ENCODE measurements around the gene GPR68.

The GPR68 gene

GRCh38 chr14:91277546-91278382 lies 33.3 kb upstream of the GPR68 start:
- TF ChIP-seq POLR2AphosphoS5 (IDR thresholded peaks at IDR 0.05; ENCODE audit: low read depth, low read length) (no peak), SPI1 (IDR thresholded peaks at IDR 0.05; ENCODE audit: low read depth, low read length) (no peak), POLR2A (IDR thresholded peaks at IDR 0.05; ENCODE audit: low read depth, low read length) (no peak), POU2F2 (IDR thresholded peaks at IDR 0.05; ENCODE audit: low read depth, low read length) (no peak), PAX5 (IDR thresholded peaks at IDR 0.05; ENCODE audit: insufficient read depth, low read length, severe bottlenecking) (no peak), TAF1 (IDR thresholded peaks at IDR 0.05; ENCODE audit: low read depth, low read length) (no peak)
- DNase-seq (ENCODE audit: insufficient read length, low spot score) (no peak), FAIRE-seq (no peak)

GRCh38 chr14:91274796-91275195 lies 30.3 kb upstream of the GPR68 start:
- DNase-seq (ENCODE audit: insufficient read length, low spot score) = no peak
- TF ChIP-seq POU2F2 (IDR thresholded peaks at IDR 0.05; ENCODE audit: low read depth, low read length) (no peak), PAX5 (IDR thresholded peaks at IDR 0.05; ENCODE audit: insufficient read depth, low read length, severe bottlenecking) (no peak), POLR2AphosphoS5 (IDR thresholded peaks at IDR 0.05; ENCODE audit: low read depth, low read length) (no peak), POLR2A (IDR thresholded peaks at IDR 0.05; ENCODE audit: low read depth, low read length) (no peak), SPI1 (IDR thresholded peaks at IDR 0.05; ENCODE audit: low read depth, low read length) (no peak), TAF1 (IDR thresholded peaks at IDR 0.05; ENCODE audit: low read depth, low read length) (no peak)
- FAIRE-seq = no peak

GRCh38 chr14:91273885-91274273 lies 29.4 kb upstream of the GPR68 start:
- FAIRE-seq (no peak), DNase-seq (ENCODE audit: insufficient read length, low spot score) (no peak)
- no peak for TF ChIP-seq TAF1 (IDR thresholded peaks at IDR 0.05; ENCODE audit: low read depth, low read length)
- no peak for TF ChIP-seq POLR2AphosphoS5 (IDR thresholded peaks at IDR 0.05; ENCODE audit: low read depth, low read length)
- TF ChIP-seq SPI1 (IDR thresholded peaks at IDR 0.05; ENCODE audit: low read depth, low read length) = no peak
- no peak for TF ChIP-seq POLR2A (IDR thresholded peaks at IDR 0.05; ENCODE audit: low read depth, low read length)
- no peak for TF ChIP-seq PAX5 (IDR thresholded peaks at IDR 0.05; ENCODE audit: insufficient read depth, low read length, severe bottlenecking)
- no peak for TF ChIP-seq POU2F2 (IDR thresholded peaks at IDR 0.05; ENCODE audit: low read depth, low read length)

DNA sequence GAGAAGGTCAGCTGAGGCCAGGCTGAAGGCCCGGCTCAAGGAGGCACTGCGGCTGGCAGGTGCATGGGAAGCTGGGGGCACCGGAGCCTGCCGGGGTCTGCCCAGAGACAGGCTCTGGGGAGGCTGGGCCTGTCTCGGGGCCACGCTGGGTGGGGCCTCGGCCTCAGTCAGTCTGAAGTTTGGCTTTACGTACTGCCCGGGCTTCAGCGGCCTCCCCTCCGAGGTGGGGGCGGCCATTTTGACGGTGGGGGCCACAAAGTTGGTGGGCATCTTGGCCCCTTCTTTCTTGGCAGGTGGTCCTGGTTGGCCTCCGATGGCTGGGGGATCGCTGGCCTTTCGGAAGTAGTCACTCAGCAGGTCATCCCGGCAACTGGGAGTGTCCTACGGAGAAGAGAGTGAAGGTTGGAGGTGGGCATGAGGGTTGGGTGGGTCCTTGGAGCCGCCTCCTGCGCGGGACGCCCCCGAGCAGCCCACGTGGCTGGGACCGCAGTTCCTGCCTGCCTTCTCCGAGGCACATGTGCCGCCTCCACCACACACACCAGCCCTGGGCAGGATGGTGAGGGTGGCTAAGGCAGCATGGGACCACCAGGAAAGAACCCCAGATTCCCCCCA lies 28.9 kb upstream of the GPR68 start:
- FAIRE-seq (no peak), DNase-seq (ENCODE audit: insufficient read length, low spot score) (no peak)
- TF ChIP-seq POLR2A (IDR thresholded peaks at IDR 0.05; ENCODE audit: low read depth, low read length) (no peak), POLR2AphosphoS5 (IDR thresholded peaks at IDR 0.05; ENCODE audit: low read depth, low read length) (no peak), TAF1 (IDR thresholded peaks at IDR 0.05; ENCODE audit: low read depth, low read length) (no peak), SPI1 (IDR thresholded peaks at IDR 0.05; ENCODE audit: low read depth, low read length) (no peak)

GRCh38 chr14:91272341-91273272 lies 28.1 kb upstream of the GPR68 start:
- no peak for FAIRE-seq
- no peak for DNase-seq (ENCODE audit: insufficient read length, low spot score)
- TF ChIP-seq POU2F2 (IDR thresholded peaks at IDR 0.05; ENCODE audit: low read depth, low read length) (no peak), TAF1 (IDR thresholded peaks at IDR 0.05; ENCODE audit: low read depth, low read length) (no peak), POLR2A (IDR thresholded peaks at IDR 0.05; ENCODE audit: low read depth, low read length) (no peak), PAX5 (IDR thresholded peaks at IDR 0.05; ENCODE audit: insufficient read depth, low read length, severe bottlenecking) (no peak), POLR2AphosphoS5 (IDR thresholded peaks at IDR 0.05; ENCODE audit: low read depth, low read length) (no peak), SPI1 (IDR thresholded peaks at IDR 0.05; ENCODE audit: low read depth, low read length) (no peak)

DNA sequence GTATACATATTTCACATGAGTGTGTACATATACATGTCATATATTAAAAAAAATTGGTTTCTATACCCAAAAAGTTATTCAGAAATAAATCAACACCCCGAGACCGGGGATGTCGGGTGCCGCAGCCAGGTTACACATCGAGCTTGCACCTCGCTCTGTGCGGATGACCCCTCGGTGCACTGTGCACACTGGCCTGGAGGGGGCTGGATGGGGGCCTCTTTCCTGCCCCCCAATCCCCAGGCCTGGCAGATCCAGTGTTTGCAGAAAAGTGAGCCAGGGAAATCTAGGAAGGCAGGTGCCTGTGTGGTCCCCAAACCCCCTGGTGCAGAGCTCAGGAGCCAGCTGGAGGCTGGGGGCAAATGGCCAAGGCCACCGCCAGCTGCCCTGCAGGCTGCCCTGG lies 27.1 kb upstream of the GPR68 start:
- no peak for TF ChIP-seq POLR2A (IDR thresholded peaks at IDR 0.05; ENCODE audit: low read depth, low read length)
- no peak for TF ChIP-seq POLR2AphosphoS5 (IDR thresholded peaks at IDR 0.05; ENCODE audit: low read depth, low read length)
- no peak for TF ChIP-seq TAF1 (IDR thresholded peaks at IDR 0.05; ENCODE audit: low read depth, low read length)
- FAIRE-seq = no peak
- no peak for DNase-seq (ENCODE audit: insufficient read length, low spot score)

GRCh38 chr14:91270619-91271018 lies 26.1 kb upstream of the GPR68 start:
- TF ChIP-seq POLR2AphosphoS5 (IDR thresholded peaks at IDR 0.05; ENCODE audit: low read depth, low read length) = no peak
- TF ChIP-seq SPI1 (IDR thresholded peaks at IDR 0.05; ENCODE audit: low read depth, low read length) = no peak
- no peak for TF ChIP-seq TAF1 (IDR thresholded peaks at IDR 0.05; ENCODE audit: low read depth, low read length)
- TF ChIP-seq PAX5 (IDR thresholded peaks at IDR 0.05; ENCODE audit: insufficient read depth, low read length, severe bottlenecking) = no peak
- TF ChIP-seq POU2F2 (IDR thresholded peaks at IDR 0.05; ENCODE audit: low read depth, low read length) = no peak
- no peak for TF ChIP-seq POLR2A (IDR thresholded peaks at IDR 0.05; ENCODE audit: low read depth, low read length)
- no peak for DNase-seq (ENCODE audit: insufficient read length, low spot score)
- FAIRE-seq = no peak

DNA sequence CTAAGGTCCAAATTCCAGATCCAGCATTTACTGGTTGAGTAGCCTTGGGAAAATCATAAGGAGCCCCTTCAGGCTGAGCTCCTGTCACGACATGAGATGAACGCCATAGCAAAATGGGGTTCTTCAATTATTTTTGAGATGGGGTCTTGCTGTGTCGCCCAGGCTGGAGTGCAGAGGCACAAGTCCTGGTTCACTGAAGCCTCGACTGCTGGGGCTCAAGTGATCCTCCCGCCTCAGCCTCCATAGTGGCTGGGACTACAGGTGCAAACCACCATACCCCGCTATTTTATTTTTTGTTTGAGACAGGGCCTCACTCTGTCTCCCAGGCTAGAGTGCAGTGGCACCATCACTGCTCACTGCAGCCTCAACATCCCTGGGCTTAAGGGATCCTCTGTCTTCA lies 25.7 kb upstream of the GPR68 start:
- FAIRE-seq = no peak
- TF ChIP-seq SPI1 (IDR thresholded peaks at IDR 0.05; ENCODE audit: low read depth, low read length) (no peak), POU2F2 (IDR thresholded peaks at IDR 0.05; ENCODE audit: low read depth, low read length) (no peak), POLR2A (IDR thresholded peaks at IDR 0.05; ENCODE audit: low read depth, low read length) (no peak), TAF1 (IDR thresholded peaks at IDR 0.05; ENCODE audit: low read depth, low read length) (no peak), POLR2AphosphoS5 (IDR thresholded peaks at IDR 0.05; ENCODE audit: low read depth, low read length) (no peak), PAX5 (IDR thresholded peaks at IDR 0.05; ENCODE audit: insufficient read depth, low read length, severe bottlenecking) (no peak)
- no peak for DNase-seq (ENCODE audit: insufficient read length, low spot score)
